ENCODE data around the gene OR8G5.

DNA sequence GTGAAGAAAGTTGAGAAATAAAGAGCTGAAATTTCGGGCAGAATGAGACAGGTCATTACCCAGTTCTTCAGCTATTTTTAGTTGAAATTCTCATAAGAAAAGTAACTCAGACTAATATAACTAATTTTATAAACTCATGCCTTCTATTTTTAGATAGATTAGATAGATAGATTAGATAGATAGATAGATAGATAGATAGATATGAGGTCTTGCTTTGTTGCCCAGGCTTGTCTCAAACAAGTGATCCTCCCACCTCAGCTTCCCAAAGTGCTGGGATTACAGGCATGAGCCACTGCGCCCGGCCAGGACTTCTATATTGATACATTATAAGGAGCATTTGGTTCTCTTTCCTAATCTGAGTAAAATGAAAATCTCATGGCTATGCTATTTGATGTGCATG, 42.1 kb upstream of the OR8G5 start:
- TF ChIP-seq, protein P1, sequence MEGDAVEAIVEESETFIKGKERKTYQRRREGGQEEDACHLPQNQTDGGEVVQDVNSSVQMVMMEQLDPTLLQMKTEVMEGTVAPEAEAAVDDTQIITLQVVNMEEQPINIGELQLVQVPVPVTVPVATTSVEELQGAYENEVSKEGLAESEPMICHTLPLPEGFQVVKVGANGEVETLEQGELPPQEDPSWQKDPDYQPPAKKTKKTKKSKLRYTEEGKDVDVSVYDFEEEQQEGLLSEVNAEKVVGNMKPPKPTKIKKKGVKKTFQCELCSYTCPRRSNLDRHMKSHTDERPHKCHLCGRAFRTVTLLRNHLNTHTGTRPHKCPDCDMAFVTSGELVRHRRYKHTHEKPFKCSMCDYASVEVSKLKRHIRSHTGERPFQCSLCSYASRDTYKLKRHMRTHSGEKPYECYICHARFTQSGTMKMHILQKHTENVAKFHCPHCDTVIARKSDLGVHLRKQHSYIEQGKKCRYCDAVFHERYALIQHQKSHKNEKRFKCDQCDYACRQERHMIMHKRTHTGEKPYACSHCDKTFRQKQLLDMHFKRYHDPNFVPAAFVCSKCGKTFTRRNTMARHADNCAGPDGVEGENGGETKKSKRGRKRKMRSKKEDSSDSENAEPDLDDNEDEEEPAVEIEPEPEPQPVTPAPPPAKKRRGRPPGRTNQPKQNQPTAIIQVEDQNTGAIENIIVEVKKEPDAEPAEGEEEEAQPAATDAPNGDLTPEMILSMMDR (conservative IDR thresholded peaks at IDR 0.05): no peak
- TF ChIP-seq ZFX (IDR thresholded peaks at IDR 0.05): no peak
